GM21723 (cell line): Measurements from ENCODE around the gene MYO7B.

Experiments
- ATAC-seq: cut with Tn5 transposase; IDR thresholded peaks from one replicate; pipeline ENCODE4 v1.9.1; 2021; ENCODE audit warnings: mild to moderate bottlenecking, moderate library complexity; ENCODE audit not compliant: unreplicated experiment

The MYO7B gene

DNA sequence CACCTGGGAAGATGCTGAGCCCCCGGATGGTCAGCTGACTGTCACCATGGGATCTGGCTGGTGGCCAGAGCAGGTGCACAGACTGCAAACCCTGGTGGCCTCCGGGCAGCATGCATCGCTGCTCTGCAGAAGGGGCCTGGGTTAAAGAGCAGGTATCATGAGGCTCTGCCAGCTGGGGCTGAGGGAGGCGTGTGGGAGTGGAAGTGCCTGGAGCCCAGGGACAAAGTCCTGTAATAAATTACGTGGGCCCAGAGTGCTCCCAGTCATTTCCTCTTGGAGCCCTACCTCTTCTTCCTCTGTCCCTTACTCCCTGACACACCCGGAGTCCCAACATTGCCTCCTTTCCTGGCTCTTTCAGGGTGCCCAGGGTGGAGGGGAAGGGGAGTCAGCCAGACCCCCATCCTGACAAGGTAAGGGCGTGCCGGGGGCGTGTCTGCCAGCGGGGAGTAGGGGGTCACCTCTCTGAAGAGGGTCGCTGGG is at the start of gene MYO7B:
Gene MYO7B, plus strand, starts transcription at position 262 of the 480 bp plus-strand sequence. CDS start 24,040 bp downstream, outside the sequence.
- ATAC-seq: no peak

GRCh38 chr2:127485694-127486071 is 49.8 kb upstream of the MYO7B start:
- no peak for ATAC-seq

GRCh38 chr2:127486247-127487058 is 49.0 kb upstream of the MYO7B start:
- ATAC-seq: no peak

- no peak for ATAC-seq
Observed at GRCh38 chr2:127490283-127490682, 45.2 kb upstream of the MYO7B start.

- ATAC-seq: no peak
Observed at GRCh38 chr2:127498386-127498785, 37.1 kb upstream of the MYO7B start.

DNA sequence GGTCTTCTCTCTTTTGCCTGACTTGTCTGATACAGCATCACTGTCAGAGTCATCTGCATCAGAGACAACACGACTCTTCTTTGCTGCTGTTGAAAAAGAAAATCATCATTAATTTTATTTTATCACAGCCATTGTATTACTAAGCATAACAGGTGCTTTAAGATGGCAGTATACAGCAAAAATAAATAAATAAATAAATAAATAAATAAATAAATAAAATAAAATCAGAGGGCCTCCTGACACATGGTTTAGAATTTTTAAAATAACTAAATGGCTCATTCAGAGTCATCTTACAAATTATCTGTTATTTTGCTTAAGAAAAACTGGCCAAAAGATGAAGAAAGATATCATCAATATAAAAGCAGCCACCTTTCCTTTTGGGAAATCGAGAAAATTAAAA is 32.0 kb upstream of the MYO7B start:
- ATAC-seq: no peak

DNA sequence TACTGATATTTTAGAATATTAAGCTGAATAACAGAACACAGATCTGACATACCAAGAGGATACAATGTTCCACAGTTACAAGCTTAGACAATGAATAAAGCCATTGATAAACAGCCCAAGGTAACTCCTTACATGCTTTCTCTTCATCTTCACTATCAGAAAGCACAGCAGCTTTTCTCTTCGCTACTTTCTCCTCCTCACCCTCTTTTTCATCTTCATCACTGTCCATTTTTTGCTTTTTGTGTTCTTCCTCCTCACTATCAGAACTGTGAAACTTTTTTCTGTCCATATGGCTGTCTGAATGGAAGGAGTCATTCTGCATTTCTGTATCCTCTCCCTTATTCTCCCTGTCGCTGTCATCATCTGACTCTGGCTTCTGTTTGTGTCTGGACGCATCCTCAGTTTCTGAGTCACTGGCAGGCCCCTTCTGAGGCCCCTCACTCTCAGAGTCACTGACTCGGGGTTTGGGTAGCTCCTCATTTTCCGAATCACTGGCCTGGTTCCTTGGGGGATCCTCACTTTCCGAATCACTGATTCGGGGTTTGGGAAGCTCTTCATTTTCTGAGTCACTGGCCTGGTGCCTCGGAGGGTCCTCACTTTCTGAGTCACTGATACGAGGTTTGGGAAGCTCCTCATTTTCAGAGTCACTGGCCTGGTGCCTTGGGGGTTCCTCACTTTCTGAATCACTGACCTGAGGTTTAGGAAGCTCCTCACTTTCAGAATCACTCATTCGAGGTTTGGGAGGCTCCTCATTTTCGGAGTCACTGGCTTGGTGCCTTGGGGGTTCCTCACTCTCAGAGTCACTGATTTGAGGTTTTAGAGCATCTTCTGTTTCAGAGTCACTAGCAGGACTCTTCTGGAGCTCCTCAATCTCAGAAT is 30.7 kb upstream of the MYO7B start:
- ATAC-seq: no peak

GRCh38 chr2:127506510-127506909 is 29.0 kb upstream of the MYO7B start:
- ATAC-seq: no peak

- no peak for ATAC-seq
Observed at GRCh38 chr2:127508023-127508630, 27.4 kb upstream of the MYO7B start.

GRCh38 chr2:127508631-127509034 is 26.9 kb upstream of the MYO7B start:
- ATAC-seq: no peak

GRCh38 chr2:127510073-127510472 is 25.4 kb upstream of the MYO7B start:
- ATAC-seq: no peak

GRCh38 chr2:127511090-127511695 is 24.3 kb upstream of the MYO7B start:
- no peak for ATAC-seq

GRCh38 chr2:127511917-127512316 is 23.6 kb upstream of the MYO7B start:
- ATAC-seq: no peak

- ATAC-seq: no peak
Observed at GRCh38 chr2:127512362-127512761, 23.1 kb upstream of the MYO7B start.

- no peak for ATAC-seq
Observed at GRCh38 chr2:127514076-127514475, 21.4 kb upstream of the MYO7B start.

- no peak for ATAC-seq
Observed at GRCh38 chr2:127514485-127514884, 21.0 kb upstream of the MYO7B start.

DNA sequence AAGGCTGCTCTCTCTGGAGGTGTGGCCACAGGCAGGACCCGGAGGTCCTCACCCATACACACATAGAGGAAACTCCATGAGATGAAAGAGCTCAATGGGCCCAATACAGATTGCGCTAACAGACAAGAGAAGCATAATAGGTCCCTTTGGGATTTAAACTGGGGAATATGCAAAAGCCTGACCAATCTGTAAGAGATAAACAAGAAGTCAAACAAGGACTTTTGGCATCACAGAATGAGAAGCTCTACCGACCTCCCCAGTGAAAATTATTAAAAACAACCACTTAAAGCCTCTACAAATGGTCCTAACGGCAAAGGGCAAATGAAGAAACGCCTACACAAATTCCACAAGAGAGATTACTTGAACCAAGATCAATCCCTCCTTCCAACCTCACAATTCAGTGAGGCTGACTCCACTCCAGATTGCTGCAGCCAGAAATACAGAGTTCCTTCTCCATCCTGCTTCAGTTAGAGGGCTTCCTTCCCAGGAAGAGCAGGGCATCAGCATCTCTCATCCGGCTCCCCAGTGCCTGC is 20.0 kb upstream of the MYO7B start:
- ATAC-seq: no peak

DNA sequence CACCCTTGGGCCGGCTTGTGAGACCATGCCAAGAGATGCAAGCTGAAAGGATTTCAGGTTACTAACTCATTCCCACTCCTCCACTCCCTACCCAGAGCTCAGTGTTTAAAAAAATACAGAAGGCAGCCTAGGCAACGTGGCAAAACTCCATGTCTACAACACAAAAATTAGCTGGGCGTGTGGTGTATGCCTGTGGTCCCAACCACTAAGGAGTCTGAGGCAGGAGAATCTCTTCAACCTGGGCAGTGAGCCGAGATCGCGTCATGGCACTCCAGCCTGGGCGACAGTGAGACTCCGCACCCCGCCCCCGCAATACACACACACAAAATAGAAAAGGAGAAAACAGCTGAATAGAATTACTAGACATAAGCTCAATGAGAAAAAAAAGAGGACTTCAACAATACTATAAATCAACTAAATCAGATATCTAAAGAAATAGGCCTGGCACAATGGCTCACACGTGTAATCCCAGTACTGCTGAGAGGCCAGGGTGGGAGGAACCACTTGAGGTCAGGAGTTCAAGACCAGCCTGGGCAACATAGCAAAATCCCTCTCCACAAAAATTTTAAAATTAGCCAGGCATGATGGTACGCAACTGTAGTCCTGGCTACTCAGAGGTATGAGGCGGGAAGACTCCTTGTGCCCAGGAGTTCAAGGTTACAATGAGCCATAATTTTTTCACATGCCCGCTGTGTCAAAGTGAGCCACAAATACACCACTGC is 19.3 kb upstream of the MYO7B start:
- ATAC-seq: no peak

DNA sequence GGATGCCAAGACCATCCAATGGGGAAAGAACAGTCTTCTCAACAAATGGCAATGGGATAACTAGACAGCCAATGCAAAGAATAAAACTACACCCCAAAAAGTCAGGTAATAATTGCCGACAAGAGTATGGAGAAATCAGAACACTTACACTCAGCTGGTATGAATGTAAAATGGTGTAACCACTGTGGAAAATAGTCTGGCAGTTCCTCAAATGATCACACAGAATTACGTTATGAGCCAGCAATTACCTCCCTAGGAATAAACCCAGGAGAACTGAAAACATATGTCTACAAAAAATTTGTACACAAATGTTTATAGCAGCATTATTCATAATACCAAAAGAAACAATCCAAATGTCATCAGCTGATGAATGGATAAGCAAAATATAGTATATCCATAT is 18.0 kb upstream of the MYO7B start:
- no peak for ATAC-seq

DNA sequence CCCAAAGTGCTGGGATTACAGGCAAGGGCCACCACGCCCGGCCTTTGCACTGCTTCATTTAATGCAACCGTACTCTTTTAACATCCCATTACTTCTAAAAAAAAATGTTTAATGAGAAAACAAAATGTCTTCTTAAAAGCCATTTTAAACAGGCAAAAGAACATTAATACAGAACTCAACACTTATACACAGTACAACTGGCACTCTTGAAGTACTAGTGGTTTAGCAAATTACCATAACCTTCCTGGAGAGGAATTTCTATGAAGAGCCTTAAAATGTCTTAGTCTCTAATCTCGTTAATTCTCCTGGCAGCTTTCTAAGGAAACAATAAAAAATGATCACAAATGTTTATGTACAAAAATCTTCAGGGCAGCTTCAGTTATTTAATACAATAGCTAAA is 15.1 kb upstream of the MYO7B start:
- ATAC-seq: no peak
